Measurements from ENCODE around the gene PSMD6.

Gene PSMD6

GRCh38 chr3:64023187-64023860 lies at the start of gene PSMD6:
PSMD6 (minus strand) TSS chr3:64023494; CDS start chr3:64023419, 75 bp downstream.
- peak; percentile 61 for DNase-seq

GRCh38 chr3:64072126-64072525 lies 48.8 kb upstream of the PSMD6 start:
- no peak for DNase-seq

- DNase-seq: no peak
Measured at GRCh38 chr3:64070704-64071103, 47.4 kb upstream of the PSMD6 start.

- no peak for DNase-seq
Measured at GRCh38 chr3:64067506-64068346, 44.4 kb upstream of the PSMD6 start.

- no peak for DNase-seq
Measured at GRCh38 chr3:64064804-64065203, 41.5 kb upstream of the PSMD6 start.

GRCh38 chr3:64063983-64064438 lies 40.7 kb upstream of the PSMD6 start:
- DNase-seq: no peak

GRCh38 chr3:64063207-64063982 lies 40.1 kb upstream of the PSMD6 start:
- DNase-seq: no peak

GRCh38 chr3:64061628-64062027 lies 38.3 kb upstream of the PSMD6 start:
- no peak for DNase-seq

- DNase-seq: no peak
Measured at GRCh38 chr3:64059484-64060175, 36.3 kb upstream of the PSMD6 start.

- no peak for DNase-seq
Measured at GRCh38 chr3:64058566-64058965, 35.3 kb upstream of the PSMD6 start.

- no peak for DNase-seq
Measured at GRCh38 chr3:64057231-64057630, 33.9 kb upstream of the PSMD6 start.

- DNase-seq: no peak
Measured at GRCh38 chr3:64056606-64057180, 33.4 kb upstream of the PSMD6 start.

GRCh38 chr3:64055076-64055475 lies 31.8 kb upstream of the PSMD6 start:
- DNase-seq: no peak

GRCh38 chr3:64054488-64054887 lies 31.2 kb upstream of the PSMD6 start:
- no peak for DNase-seq

GRCh38 chr3:64053581-64053980 lies 30.3 kb upstream of the PSMD6 start:
- DNase-seq: no peak

GRCh38 chr3:64053117-64053516 lies 29.8 kb upstream of the PSMD6 start:
- DNase-seq: no peak

GRCh38 chr3:64049832-64050231 lies 26.5 kb upstream of the PSMD6 start:
- DNase-seq: no peak

GRCh38 chr3:64049136-64049535 lies 25.8 kb upstream of the PSMD6 start:
- no peak for DNase-seq

- DNase-seq: no peak
Measured at GRCh38 chr3:64048631-64049061, 25.4 kb upstream of the PSMD6 start.

GRCh38 chr3:64047787-64048186 lies 24.5 kb upstream of the PSMD6 start:
- no peak for DNase-seq

GRCh38 chr3:64046996-64047594 lies 23.8 kb upstream of the PSMD6 start:
- no peak for DNase-seq

- no peak for DNase-seq
Measured at GRCh38 chr3:64046592-64046991, 23.3 kb upstream of the PSMD6 start.

Data from 8988T (cell line).